ENCODE measurements around the gene SIRT2.
"Not testable (repeated sequence)": the region's sequence is repeated elsewhere in the genome, so short reads cannot be mapped to it uniquely, and the experiment has no call there.

DNA sequence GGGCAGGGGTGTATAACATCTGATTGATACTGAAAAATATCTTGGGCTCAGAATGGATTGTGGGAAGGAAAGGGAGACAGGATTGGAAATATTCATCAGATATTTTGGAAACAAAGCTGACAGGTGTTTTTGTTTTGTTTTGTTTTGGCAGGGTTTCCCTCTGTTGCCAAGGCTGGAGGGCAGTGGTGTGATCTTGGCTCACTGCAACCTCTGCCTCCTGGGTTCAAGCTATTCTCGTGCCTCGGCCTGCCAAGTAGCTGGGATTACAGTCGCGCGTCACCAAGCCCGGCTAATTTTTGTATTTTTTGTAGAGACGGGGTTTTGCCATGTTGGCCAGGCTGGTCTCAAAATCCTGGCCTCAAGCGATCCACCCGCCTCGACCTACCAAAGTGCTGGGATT is 26.0 kb downstream of the SIRT2 start:
- TF ChIP-seq, protein P1, sequence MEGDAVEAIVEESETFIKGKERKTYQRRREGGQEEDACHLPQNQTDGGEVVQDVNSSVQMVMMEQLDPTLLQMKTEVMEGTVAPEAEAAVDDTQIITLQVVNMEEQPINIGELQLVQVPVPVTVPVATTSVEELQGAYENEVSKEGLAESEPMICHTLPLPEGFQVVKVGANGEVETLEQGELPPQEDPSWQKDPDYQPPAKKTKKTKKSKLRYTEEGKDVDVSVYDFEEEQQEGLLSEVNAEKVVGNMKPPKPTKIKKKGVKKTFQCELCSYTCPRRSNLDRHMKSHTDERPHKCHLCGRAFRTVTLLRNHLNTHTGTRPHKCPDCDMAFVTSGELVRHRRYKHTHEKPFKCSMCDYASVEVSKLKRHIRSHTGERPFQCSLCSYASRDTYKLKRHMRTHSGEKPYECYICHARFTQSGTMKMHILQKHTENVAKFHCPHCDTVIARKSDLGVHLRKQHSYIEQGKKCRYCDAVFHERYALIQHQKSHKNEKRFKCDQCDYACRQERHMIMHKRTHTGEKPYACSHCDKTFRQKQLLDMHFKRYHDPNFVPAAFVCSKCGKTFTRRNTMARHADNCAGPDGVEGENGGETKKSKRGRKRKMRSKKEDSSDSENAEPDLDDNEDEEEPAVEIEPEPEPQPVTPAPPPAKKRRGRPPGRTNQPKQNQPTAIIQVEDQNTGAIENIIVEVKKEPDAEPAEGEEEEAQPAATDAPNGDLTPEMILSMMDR (IDR thresholded peaks at IDR 0.05): not testable (repeated sequence)
- not testable (repeated sequence) for TF ChIP-seq EP300 (IDR thresholded peaks at IDR 0.05)
